Osteocyte (in vitro differentiated cells): ENCODE data around the gene CREB1. TPM values are rescaled to one million over a fixed set of nuclear protein-coding genes. Genes with fewer than 3 reads are reported as not detected.

Source experiments
- DNase-seq: peaks from one replicate; pipeline ENCODE4 v3.0.0; 2021; ENCODE audit warnings: mixed read lengths; ENCODE audit not compliant: unreplicated experiment; ENCODE audit errors: extremely low spot score
- H3K27ac Mint-ChIP-seq: one replicate; pipeline ENCODE4 v1.8.0; 2021; ENCODE audit warnings: mild to moderate bottlenecking, mixed read lengths; ENCODE audit not compliant: unreplicated experiment
- H3K27me3 Mint-ChIP-seq: one replicate; pipeline ENCODE4 v1.8.0; 2021; ENCODE audit warnings: mixed read lengths; ENCODE audit not compliant: unreplicated experiment
- H3K36me3 Mint-ChIP-seq: one replicate; pipeline ENCODE4 v1.8.0; 2021; ENCODE audit warnings: mixed read lengths; ENCODE audit not compliant: unreplicated experiment
- H3K4me1 Mint-ChIP-seq: one replicate; pipeline ENCODE4 v1.8.0; 2021; ENCODE audit warnings: mixed read lengths; ENCODE audit not compliant: unreplicated experiment
- H3K4me3 Mint-ChIP-seq: one replicate; pipeline ENCODE4 v1.8.0; 2021; ENCODE audit warnings: mild to moderate bottlenecking, moderate library complexity, mixed read lengths; ENCODE audit not compliant: unreplicated experiment
- H3K9me3 Mint-ChIP-seq: one replicate; pipeline ENCODE4 v1.8.0; 2021; ENCODE audit warnings: mixed read lengths; ENCODE audit not compliant: unreplicated experiment
- CTCF ChIP-seq: fragments of 200-600 bp; sonication (generic); IDR thresholded peaks from 2 replicates; pipeline ENCODE4 v1.5.0; 2021; ENCODE audit warnings: antibody characterized with exemption, mild to moderate bottlenecking, moderate library complexity
- total RNA-seq: library from RNA; stranded (reverse); gene quantifications from 2 replicates; pipeline ENCODE4 v1.2.1, GENCODE V29; 2021

Gene CREB1
- total RNA-seq, 1 donor from 2014 or later: 74.2 TPM

DNA sequence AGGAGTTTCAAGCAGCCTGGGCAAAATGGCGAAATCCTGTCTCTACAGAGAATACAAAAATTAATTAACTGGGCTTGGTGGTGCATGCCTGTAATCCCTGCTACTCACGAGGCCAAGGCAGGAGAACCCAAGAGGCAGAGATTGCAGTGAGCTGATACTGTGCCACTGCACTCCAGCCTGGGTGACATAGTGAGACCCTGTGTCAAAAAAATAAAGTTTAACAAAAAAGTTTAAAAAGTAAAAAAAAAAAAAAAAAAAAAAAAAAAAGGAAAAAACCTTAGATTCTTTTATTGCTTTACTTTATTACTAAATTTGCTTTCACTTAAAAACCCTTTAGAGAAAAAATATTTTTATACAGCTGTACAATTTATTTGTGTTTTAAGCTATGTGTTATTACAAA, 10.7 kb downstream of the CREB1 start:
- Mint-ChIP-seq H3K4me1 (peaks cover 9% of the 10 kb centered on the region), H3K36me3 (peaks cover 5% of the 10 kb centered on the region), H3K4me3 (no peak overlapping the region), H3K9me3 (no peaks in the 10 kb centered on the region), H3K27ac (no peak overlapping the region), H3K27me3 (no peaks in the 10 kb centered on the region)
- DNase-seq: no peak
- no peak for TF ChIP-seq CTCF

DNA sequence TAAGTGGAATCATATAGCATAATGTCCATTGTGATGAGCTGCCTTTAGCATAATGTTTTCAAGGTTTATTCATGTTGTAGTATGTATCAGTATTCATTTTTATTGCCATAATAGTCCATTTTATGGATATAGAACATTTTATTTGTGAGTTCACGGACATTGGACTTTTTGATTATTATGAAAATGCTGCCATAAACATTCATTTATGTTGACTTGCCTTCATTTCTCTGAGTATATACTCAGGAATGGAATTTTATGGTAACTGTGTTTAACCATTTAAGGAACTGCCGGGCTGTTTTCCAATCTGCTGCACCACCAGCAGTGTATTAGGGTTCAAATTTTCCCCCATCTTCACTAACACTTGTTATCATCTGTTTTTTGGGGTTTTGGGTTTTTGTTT, 12.2 kb downstream of the CREB1 start:
- H3K27ac Mint-ChIP-seq: no peak overlapping the region
- H3K36me3 Mint-ChIP-seq: peaks cover 5% of the 10 kb centered on the region

DNA sequence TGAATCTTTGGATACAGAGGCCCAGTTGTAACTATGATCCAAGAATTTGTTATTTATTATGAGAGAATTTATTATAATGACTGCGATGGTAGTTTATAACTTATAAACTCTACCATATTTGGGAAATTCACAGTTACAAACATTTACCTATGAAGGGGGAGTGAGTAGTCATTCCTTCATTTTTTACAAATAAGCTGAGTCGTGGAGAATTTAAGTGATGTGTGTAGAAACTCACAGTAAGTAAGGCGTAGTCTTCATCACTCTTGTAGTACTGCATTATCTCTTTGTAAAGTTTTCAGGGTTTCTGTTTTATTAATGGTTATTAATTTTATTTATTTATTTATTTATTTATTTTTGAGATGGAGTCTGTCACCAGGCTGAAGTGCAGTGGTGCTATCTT, 13.5 kb downstream of the CREB1 start:
- peaks cover 2% of the 10 kb centered on the region for H3K36me3 Mint-ChIP-seq
- no peak overlapping the region for H3K4me3 Mint-ChIP-seq
- no peaks in the 10 kb centered on the region for H3K27me3 Mint-ChIP-seq
- no peak for DNase-seq
- H3K4me1 Mint-ChIP-seq: peaks cover 17% of the 10 kb centered on the region
- no peak overlapping the region for H3K27ac Mint-ChIP-seq
- H3K9me3 Mint-ChIP-seq: no peaks in the 10 kb centered on the region
- TF ChIP-seq CTCF: no peak

More for the DNA sequence above, 12.2 kb downstream of the CREB1 start:
- Mint-ChIP-seq H3K4me1 (peaks cover 14% of the 10 kb centered on the region), H3K9me3 (no peaks in the 10 kb centered on the region), H3K4me3 (no peak overlapping the region), H3K27me3 (no peaks in the 10 kb centered on the region)
- DNase-seq: no peak
- no peak for TF ChIP-seq CTCF

- no peak for TF ChIP-seq CTCF
- Mint-ChIP-seq H3K4me1 (peaks cover 39% of the 10 kb centered on the region), H3K27ac (peak overlapping the region; percentile 42), H3K27me3 (no peaks in the 10 kb centered on the region), H3K9me3 (no peaks in the 10 kb centered on the region), H3K36me3 (peaks cover 2% of the 10 kb centered on the region), H3K4me3 (no peak overlapping the region)
- no peak for DNase-seq
These were observed 17.1 kb downstream of the CREB1 start for GRCh38 chr2:207546822-207547221.

DNA sequence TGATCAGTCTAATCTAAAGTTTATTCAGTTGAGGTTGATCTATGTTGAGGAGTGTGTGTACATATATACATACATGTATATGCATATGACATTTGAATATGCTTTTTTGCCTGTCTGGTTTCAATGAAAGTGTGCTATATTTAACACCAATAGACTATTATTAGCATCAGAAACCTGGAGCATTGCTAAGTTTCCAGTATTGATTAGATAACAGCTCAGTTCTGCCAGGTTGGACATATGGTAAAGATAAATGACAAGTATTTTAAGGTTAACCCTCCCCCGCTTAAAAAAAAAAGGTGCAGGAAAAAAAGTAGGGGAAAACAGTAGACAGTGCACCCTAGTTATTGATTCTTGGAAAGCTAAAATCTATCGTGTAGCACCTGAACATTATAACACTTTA, 19.4 kb downstream of the CREB1 start:
- Mint-ChIP-seq H3K4me1 (peaks cover 47% of the 10 kb centered on the region), H3K27me3 (no peaks in the 10 kb centered on the region), H3K4me3 (no peak overlapping the region), H3K9me3 (no peaks in the 10 kb centered on the region), H3K36me3 (peaks cover 2% of the 10 kb centered on the region), H3K27ac (peak overlapping the region; percentile 81)
- TF ChIP-seq CTCF: no peak
- DNase-seq: no peak
